Measurements from ENCODE around the gene AFF3. TPM values are rescaled to one million over a fixed set of nuclear protein-coding genes. Genes with fewer than 3 reads are reported as not detected.

Gene AFF3
- total and polyA plus RNA-seq, 2 of the 4 experiments (the other 2 are of a cell fraction) = 12.9 to 14.3 TPM

- H3K27ac ChIP-seq (ENCODE audit: insufficient read depth, low read length) = no peak overlapping the region
- no peak overlapping the region for H2BK20ac ChIP-seq (ENCODE audit: low read depth, low read length)
- peaks cover 3 to 12% of the 10 kb centered on the region in 2 experiments; a peak in 3 of 4 replicates for H3K79me1 ChIP-seq (ENCODE audit: low read depth in 1 of 2, low read length in 2 of 2)
- intact Hi-C loops (cut with micrococcal nuclease) = no loop called here
- H3K14ac ChIP-seq (replicated peaks; ENCODE audit: low read depth, low read length) = no peak overlapping the region
- H2BK15ac ChIP-seq (ENCODE audit: low read depth, low read length) = no peak overlapping the region
- no peak overlapping the region for H3K56ac ChIP-seq (ENCODE audit: extremely low read depth, insufficient read depth, low read length)
- H3K4me3 ChIP-seq (ENCODE audit: insufficient read depth, low read depth, low read length) = no peak overlapping the region
- H3K4ac ChIP-seq (ENCODE audit: low read depth, low read length) = no peak overlapping the region
- BruUV-seq (replicated peaks) = no TSS peak
- ChIA-PET POLR2A (ENCODE audit: unreplicated experiment) (no interaction called here), CTCF (no interaction called here)
- in situ Hi-C loops (cut with MboI; ENCODE audit: low sequenced_read_pairs) = no loop called here
- no CpG with 5 or more reads among the region's 4 CpGs for WGBS, 2 experiments (ENCODE audit: extremely low coverage in 2 of 2, insufficient read length in 1 of 2)
- H2AK9ac ChIP-seq (replicated peaks; ENCODE audit: low read depth, low read length, poor library complexity) = no peak overlapping the region
- H4K91ac ChIP-seq (ENCODE audit: insufficient read depth, low read depth, low read length) = no peak overlapping the region
- no peak overlapping the region for H2AFZ ChIP-seq (replicated peaks; ENCODE audit: low read length, poor library complexity)
- H2BK120ac ChIP-seq (ENCODE audit: low read depth, low read length) = no peak overlapping the region
- dilution Hi-C loops (cut with HindIII; ENCODE audit: low sequenced_read_pairs, unreplicated experiment) = no loop called here
- no peak overlapping the region for H3K23ac ChIP-seq (ENCODE audit: low read depth, low read length)
- no peaks in the 10 kb centered on the region for H3K4me1 ChIP-seq (ENCODE audit: control insufficient read depth, insufficient read depth, low read length)
- no peak overlapping the region for H3K18ac ChIP-seq (ENCODE audit: low read depth, low read length)
- no peak overlapping the region for H3K9ac ChIP-seq (ENCODE audit: low read depth, low read length)
- no peak overlapping the region for H4K8ac ChIP-seq (ENCODE audit: low read depth in 2 of 2, low read length in 2 of 2)
- H3K9me3 ChIP-seq (ENCODE audit: control insufficient read depth, insufficient read depth, low read length) = no peaks in the 10 kb centered on the region
- H3K9me1 ChIP-seq (ENCODE audit: insufficient read depth, low read length) = peaks cover 7% of the 10 kb centered on the region; the same call in 1 of the 2 replicates
- H3K36me3 ChIP-seq (ENCODE audit: control insufficient read depth, insufficient read depth, low read length) = peaks cover 15% of the 10 kb centered on the region; the same call in 1 of the 2 replicates
- no peak overlapping the region for H4K5ac ChIP-seq (ENCODE audit: low read depth, low read length)
- no peaks in the 10 kb centered on the region for H3K27me3 ChIP-seq (ENCODE audit: control insufficient read depth, insufficient read depth, low read length)
- DNase-seq (no peak), ATAC-seq (ENCODE audit: low read depth) (no peak)
- TF ChIP-seq BHLHE40 (IDR thresholded peaks at IDR 0.05; ENCODE audit: low read depth, low read length) (no peak), RAD21 (IDR thresholded peaks at IDR 0.05; ENCODE audit: low read length) (no peak), MAZ (IDR thresholded peaks at IDR 0.05; ENCODE audit: borderline replicate concordance, low read depth, low read length) (no peak), FOS (IDR thresholded peaks at IDR 0.05; ENCODE audit: low read depth, low read length) (no peak), ELK1 (IDR thresholded peaks at IDR 0.05; ENCODE audit: borderline replicate concordance, low read depth, low read length) (no peak), CEBPB (IDR thresholded peaks at IDR 0.05; ENCODE audit: low read depth, low read length) (no peak), RFX5 (IDR thresholded peaks at IDR 0.05; ENCODE audit: low read depth, low read length) (no peak)
- H4K20me1 ChIP-seq (ENCODE audit: insufficient read depth, low read length) = no peaks in the 10 kb centered on the region
- H2AK5ac ChIP-seq (ENCODE audit: low read depth, low read length) = no peak overlapping the region
- no peak overlapping the region for H2BK5ac ChIP-seq (ENCODE audit: low read depth, low read length, poor library complexity, severe bottlenecking)
- no peak overlapping the region for H3K4me2 ChIP-seq (ENCODE audit: low read depth, low read length)
Observed at GRCh38 chr2:99949530-99949929, 192.9 kb downstream of the AFF3 start.

Data from IMR-90 (cell line).